GM21423 (cell line): ENCODE results near the gene NUP214.
"Not testable (repeated sequence)": the region's sequence is repeated elsewhere in the genome, so short reads cannot be mapped to it uniquely, and the experiment has no call there.

Experiments used
- ATAC-seq: cut with Tn5 transposase; IDR thresholded peaks from one replicate; pipeline ENCODE4 v1.9.1; 2021; ENCODE audit warnings: mild to moderate bottlenecking, moderate library complexity; ENCODE audit not compliant: unreplicated experiment

The NUP214 gene

DNA sequence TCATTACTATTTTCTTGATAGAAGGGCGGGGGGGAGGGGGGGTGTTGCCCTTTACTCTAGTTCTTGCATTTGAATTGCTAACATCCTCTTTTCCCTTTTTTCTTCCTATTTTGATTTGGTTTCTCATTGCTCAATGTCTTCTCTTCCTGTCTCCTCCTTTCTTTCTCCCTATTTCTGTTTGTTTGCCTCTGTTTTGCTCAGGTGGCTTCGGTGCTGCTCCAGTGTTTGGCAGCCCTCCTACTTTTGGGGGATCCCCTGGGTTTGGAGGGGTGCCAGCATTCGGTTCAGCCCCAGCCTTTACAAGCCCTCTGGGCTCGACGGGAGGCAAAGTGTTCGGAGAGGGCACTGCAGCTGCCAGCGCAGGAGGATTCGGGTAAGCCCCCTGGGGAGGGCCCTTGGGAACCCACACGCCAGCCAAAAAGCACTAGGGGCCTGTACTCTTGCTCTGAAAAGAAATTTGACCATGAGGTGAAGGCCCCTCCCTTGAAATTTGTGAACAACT lies 102.6 kb downstream of the NUP214 start:
- ATAC-seq, result no peak

DNA sequence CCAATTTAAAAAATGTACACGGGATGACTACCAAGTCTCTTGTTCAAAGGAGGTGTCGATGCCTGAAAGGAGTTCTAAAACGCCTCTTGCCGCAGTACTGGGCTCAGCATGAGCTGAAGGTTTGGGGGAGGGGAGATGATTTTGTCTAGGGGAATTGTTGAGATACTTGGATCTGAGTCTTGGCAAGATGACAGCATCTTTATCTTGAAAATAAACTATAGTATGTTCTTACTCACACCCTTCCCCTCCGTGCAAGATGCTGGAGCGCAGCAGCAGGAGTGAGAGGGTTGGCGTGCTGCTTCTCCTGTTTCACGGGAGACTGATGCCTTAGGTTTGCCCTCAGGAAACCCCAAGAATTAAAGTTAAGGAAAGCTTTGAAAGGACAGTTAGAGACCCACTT lies 103.6 kb downstream of the NUP214 start:
- ATAC-seq, result no peak

DNA sequence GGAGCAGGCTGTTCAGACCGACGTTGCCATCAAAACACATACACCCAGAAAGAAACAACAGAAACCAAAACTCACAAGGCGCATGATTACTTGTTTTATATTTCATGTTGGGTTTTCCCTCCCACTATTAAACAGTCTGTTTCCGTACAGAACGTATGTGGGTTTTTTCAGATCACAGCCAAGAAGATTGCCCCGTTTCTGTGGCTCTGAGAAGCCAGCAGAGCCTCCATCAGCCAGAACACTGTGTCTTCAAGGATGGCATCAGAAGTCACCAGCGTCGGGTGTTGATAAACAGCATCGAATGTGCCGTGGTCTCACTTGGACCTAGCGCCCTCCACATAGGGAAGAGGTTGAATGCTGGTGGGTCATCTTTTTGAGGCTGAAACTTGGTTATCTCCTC lies 108.2 kb downstream of the NUP214 start:
- no peak for ATAC-seq

DNA sequence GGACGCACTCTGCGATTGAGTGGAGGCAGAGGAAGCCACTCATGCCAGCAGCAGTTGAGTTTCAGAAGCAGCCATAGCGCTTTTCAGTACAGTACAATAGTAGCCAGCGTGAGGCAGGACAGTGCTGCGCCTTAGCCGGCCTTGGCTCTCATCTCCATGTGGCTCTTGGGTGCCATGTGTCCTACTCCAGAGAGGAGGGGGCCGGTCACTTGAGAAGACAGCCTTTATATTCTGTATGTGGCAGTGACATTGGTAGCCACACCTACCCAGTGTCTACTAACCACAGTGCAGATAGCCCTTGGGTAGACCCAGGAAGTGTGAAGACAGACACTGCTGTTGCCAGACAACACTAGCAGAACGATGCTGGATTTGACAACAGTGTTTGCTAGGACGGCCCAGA lies 108.6 kb downstream of the NUP214 start:
- no peak for ATAC-seq

DNA sequence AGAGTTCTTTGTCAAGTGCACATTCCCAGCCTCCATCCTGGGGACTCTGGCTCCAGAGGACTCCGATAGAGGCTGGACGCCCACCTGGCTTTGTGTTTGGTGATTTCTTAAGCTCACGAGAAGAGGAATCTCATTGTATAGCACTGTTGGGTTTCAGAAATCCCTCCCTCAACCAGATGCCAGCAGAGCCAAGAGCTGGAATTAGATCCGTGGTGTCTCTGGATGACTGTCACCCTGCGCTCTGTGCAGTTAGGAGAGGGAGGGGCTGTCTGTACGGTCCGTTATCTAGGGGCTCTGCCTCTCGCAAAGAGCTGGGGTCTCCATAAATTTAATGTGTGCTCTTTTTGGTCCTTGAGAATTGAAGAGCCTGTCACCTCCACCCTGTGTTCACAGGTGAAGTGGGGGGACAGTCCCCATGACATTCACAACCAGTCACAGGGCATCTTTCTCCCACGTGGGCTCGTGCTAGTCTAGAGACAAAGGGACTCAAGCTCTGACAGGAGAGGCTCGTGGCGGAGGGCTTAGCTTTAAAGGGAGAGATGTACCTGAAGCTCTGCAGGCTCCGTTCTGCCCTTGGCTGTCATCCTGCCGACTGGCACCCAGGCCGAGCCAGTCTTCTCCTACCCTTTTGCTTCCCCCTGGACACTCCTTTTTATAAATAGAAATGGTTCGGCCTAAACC lies 109.6 kb downstream of the NUP214 start:
- no peak for ATAC-seq

DNA sequence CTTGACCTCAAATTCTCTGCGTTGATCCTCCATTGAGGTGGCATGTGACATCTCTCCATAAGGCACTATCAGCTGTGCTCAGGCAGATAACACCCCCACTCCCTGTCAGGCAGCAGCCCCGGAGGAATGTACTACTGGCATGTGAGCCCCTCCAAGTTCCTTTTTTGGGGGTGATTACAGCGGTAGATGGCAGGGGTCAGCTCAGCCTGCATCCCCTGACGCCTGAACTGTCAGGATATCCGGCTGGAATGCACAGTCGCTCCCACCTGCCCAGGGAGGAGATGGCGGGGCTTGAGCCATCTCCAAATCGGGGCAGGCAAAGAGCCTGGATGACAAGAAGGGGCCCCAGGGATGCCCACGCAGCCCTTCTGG lies 110.1 kb downstream of the NUP214 start:
- no peak for ATAC-seq

DNA sequence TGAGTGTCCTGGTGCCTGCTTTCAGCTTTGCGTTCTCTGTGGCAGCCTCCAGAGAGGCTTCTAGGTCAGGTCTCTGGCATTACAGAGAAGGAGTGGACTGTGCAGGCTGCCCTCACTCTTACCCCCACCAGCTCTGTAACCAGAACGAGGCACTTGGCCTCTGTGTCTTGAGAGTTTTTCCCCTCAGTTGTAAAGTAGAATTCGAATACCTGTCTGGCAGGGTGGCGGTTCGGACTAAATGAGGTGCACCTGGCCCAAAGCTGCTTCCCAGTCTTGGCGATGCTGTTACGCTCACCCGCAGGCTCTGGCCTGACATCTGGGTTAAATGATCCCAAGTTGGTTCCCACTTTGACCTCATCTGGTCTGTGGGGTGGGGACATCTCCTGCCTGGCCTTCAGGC lies 110.8 kb downstream of the NUP214 start:
- no peak for ATAC-seq

DNA sequence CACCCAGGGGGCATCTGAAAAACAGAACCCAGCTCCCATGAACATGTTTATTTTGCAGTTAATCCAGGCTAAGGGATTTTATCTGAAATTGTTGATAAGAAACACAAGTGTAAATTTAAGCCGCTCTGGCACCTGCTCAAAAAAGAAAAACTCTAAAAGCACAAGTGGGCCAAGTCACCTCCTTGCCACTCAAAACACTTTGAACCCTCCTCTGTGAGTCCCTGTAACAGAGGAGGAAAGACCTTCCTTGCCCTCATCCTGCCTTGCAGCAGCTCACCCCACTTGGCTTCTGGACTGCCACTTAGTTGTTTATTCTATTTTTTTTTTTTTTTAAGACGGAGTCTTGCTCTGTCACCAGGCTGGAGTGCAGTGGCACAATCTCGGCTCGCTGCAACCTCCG lies 111.4 kb downstream of the NUP214 start:
- no peak for ATAC-seq

DNA sequence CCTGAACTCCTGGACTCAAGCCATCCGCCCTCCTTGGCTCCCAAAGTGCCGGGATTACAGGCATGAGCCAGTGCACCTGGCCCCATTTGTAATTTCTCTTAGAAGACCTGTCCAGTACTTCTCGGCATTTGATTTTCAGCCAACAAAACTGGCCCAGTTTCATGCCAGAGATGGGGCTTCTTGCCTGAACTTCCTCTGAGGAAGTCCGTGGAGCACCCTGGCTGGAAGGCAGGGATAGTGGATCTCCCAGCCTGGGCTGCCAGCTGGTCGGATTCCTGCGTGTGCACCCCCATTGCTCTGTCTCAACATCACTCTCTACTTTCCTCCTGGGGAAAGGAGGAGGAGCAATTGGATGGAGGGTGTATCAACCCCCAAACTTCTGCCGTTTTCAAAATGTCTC lies 111.9 kb downstream of the NUP214 start:
- ATAC-seq, result no peak

DNA sequence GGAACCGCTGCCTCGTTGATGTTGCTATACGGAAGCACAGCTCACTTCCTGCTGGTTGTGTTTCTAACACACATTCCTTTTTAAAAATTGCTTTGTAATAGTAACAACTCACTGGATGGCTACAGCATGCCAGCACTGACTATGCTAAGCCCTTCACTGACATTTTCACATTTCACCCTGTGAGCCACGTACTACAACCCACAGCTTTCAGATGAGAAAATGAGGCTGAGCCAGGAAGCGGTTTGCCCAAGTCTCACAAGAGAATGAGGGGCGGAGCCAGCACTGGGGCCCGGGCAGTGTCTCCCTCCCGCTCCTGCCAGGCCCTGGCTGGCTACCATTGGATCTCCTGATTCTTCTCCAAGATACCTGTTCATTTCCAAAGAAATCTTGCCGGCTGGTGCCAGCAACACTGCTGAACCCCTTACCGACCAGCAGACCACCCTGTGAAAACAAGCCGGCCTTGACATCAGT lies 112.6 kb downstream of the NUP214 start:
- ATAC-seq, result peak; percentile 81

DNA sequence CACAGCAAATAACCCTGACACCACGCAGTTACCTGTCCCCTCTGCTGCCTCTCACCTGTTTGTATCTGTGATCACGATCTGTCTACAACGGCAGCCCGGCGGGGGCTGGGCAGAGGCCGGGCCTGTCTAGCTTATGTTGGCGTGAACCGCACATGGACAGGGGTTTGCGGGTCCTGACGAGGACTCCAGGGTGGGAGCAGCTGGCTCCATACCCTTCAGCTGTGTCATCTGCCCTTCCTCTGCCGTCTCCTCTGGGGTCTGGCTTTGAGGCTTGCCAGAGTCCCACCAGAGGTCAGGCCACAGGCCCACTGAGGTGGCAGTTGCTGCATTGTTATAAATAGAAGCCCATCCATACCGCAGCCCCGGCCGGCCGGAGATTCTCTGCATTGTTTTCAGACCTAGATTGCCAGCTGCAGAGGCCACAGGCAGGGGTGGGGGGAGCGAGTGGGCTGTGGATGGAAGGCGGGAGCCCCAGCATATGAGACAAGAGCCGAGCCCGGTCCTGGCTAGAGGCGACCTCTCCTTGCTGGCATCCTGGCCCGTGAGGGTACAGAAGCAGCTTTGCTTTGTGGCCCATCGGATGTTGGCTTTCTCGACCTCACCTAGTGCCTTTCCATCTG lies 113.1 kb downstream of the NUP214 start:
- ATAC-seq, result peak; percentile 28

DNA sequence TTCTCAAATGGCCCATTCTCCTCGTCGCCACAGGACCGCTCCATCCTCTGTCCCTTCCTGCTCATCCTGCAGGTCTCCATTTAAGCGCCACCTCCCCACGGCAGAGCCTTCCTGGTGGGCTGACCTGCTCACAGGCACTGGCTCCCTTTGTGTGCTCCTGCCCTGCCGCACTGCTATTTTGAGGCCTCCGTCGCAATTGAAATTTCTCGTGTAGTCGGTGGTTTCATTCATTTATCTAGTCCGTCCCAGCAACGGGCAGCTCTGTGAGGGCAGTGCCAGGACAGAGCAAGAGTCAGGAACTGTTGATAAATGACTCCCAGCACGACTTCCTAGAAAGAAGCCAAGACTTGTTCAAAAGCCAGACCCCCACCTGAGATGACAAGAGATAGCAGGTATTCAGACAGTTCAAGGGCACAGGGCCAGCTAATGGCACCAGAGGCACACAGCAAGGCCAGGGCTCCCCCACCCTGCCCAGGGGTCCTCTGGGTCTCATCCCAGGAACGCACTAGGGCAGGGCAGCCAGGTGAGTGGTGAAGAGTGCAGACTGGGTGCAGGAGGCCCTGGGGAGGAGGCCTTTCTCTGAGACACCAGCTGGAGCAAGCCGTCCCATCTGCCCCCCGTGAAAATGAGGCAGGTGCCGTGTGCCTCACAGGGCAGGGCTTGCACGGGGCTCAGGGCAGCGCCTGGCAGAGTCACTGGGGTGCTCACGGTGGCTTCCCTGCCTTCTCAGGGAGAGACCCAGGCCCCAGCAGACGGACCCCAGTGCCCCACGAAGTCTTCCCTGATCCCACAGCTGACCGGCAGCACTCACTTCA lies 114.0 kb downstream of the NUP214 start:
- no peak for ATAC-seq

DNA sequence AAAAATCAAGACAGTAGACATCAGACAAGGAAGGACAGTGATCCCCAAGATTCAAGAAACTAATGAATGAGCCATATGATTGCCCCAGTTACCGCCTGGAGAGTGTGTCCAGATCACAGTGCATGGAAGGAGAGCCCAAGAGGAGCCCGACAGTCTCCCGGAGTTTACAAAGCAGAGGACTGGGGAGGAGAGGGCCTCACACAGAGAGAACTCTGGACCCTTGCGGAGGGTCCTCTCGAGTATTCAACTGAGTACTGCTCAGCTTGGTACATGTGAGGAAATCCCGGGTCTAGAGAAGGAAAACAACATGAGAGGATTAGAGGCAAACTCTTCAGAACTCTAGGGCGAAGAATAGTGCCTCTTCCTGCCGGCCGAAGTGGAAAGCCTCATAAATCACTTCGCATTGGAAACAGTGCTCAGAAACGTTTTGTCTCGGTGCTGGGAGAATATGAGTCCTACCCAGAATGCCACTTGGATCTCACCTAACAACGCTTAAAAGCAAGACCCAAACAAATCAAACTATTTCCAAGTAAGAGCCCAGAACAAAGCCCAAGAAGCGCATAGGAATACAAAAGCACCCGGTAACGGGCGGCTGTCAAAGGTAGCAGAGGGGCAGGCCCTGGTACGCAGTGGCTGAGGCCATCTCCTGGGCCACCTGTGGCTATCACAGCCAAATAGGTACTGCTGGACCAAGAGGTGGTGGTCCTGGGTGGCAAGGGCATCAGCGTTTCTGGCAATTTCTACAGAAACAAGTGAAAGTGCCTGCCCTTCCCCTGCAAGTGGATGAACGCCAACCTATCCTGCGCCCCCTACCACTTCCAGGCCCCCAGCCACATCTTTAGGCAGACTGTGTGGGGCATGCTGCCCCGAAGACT lies 114.9 kb downstream of the NUP214 start:
- ATAC-seq, result no peak

DNA sequence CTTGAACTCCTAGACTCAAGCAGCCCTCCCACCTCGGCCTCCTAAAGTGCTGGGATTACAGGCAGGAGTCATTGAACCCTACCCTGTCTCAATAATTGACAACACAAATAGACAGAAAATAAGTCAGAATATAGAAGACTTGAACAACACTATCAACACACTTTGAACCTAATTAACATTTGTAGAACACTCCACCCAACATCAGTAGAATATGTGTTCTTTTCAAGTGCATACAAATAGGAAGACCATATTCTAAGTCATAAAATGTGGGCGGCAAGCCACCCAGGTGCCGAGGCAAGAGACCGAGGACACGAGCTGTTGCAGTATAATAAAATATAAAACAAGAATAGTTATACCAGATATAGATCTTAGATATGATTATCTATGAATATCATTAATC lies 118.9 kb downstream of the NUP214 start:
- ATAC-seq, result not testable (repeated sequence)

DNA sequence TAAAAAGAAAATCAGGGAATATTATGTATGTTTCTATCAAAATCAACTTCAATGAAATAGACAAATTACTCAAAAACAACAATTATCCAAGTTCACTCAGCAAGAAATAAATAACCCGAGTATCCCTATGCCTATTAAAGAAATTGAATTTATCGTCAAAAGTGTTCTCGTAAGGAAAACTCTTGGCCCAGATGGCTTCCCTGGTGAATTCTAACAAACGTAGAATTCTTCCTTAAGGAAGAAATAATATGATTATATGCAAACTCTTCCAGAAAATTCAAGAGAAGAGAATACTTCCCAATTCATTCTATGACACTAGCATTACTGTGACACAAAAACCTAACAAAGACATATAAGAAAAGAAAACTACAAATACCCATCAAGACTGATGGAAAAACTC lies 121.2 kb downstream of the NUP214 start:
- no peak for ATAC-seq

DNA sequence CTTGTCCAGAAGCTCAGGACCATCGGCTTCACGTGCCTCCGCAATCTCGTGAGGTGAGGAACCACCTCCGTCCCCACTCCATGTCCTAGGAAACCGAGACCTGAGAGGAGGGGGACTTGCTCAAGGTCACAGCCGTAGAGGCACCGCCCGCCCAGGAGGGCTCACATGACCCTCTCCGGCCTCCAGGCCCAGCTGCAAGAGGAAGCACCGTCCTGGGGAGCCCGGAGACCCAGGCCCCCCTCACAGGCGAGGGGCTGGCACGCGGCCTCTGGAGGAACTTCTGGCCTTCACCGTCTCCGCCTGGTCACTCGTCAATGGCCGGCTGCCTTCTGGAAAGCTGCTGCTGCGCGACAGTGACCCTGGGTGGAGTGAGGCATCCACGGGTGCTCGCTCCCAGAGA lies 126.7 kb downstream of the NUP214 start:
- no peak for ATAC-seq

DNA sequence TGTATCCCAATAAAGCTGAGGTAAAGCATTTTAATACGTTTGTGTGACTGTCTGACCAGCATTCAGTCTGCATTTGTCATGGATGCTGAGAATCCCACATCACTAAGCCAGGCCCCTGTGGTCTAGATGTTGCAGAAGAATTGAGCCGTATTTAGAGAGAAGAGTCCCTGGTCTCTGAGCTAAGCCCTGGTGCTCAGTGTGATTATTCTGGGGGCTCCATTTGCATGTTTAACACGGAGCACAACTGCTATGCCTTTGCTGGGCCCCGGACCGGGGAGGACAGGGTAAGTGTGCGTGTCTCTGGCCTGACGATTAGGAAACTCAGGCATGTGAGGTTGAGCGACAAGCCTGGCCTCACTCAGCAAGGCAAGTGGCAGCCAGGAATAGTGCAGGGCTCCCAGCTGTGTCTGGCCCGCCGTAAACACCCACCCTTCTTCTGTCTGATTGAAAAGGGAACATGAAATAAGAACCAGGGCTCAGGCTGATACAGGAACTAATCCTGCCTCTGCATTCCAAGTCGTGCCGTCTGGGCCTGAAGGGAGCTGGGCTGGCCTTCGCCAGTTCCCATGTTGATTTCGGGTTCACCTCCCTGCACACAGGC lies 128.6 kb downstream of the NUP214 start:
- no peak for ATAC-seq

DNA sequence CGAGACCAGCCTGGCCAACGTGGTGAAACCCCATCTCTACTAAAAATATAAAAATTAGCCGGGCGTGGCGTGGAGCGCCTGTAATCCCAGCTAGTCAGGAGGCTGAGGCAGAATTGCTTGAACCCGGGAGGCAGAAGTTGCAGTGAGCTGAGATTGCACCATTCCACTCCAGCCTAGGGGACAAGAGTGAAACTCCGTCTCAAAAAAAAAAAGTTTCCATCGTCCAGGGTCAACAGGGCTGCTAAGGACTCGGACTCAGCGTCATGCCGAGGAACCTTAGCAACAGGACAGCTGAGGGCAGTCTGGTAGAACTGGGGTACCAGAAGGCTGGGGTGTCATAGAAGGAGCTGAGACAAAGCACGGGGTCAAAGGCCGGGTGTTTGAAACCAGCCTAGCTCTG lies 129.2 kb downstream of the NUP214 start:
- no peak for ATAC-seq

DNA sequence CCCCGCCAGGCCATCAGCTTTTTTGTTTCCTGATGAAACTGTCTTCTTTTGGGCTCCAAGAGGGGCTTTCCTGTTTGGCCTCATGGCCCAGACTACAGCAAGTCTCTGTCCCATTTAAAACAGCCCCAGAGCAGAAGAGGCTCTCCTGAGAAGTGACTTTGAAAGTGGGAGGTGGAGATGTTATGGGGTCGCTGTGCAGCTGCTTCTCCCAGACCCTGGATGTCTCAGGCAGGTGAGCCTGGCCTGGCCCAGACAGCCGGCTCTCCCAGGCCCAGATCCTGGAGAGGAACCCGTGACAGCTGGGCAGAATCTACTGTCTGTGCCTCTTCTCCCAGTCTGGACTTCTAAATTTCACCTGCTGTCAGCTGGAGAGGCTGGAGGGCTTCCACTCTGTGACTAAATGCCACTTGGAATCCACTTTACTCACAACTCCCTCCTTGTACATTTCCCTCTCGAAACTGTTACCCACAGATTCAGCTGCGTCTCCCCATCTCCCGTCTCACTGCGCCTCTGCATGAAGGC lies 130.4 kb downstream of the NUP214 start:
- ATAC-seq, result peak; percentile 4
